ENCODE measurements around the gene ZMYND10. TPM values are rescaled to one million over a fixed set of nuclear protein-coding genes. Genes with fewer than 3 reads are reported as not detected.

Gene ZMYND10
- total and polyA plus RNA-seq, 9 of the 15 experiments (the other 6 are each of a cell fraction or from before 2014, with no cell fraction given): 0.20 to 2.8 (median 0.70) TPM

DNA sequence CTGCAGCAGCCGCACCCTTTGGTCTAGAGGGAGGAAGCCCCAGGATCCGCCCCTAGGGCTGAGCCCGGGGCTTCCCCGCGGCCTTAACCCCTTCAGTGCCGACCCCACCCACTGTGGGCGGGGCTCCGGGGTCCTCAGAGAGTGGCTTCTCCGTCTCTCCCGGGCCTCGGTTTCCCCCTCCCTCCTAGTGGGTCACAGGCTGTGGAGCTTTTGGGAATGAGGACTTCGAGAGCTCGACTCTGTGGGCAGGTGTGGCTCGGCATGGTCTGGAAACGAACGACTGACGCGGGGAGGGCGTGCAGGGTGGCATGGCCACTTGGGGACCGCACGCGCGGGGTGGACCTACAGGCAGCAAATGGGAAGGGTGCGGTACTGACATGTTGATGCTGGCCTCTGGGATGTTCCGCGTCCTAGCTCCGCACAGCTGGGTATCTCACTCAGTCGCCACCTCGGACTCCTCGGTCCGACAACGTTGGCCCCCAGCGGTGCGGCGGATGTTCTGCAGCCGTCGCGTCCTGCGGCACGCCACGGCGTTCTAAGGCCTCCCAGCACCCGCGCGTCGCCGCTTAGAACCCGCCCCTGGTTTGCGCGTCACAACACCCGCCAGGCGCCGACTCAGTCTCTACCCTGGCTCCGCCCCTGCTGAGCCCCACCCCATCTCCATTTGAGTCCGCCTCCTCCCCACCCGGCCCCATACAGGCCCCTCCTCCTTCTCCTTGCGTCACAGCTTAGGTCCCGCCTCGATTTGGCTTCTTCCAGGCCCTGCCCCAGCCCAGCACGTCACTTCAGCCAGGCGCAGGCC lies 46.5 kb downstream of the ZMYND10 start, which contains the start of the genes HYAL3 and NAA80 (continued):
- TF ChIP-seq ZNF586 (CRISPR knock-in tag; conservative IDR thresholded peaks at IDR 0.05) (no peak), PRPF4 (IDR thresholded peaks at IDR 0.05; ENCODE audit: insufficient read depth, low read depth, low read length, poor library complexity, severe bottlenecking) (no peak), ZSCAN32 (CRISPR knock-in tag; IDR thresholded peaks at IDR 0.05) (no peak), ZNF57 (CRISPR knock-in tag; IDR thresholded peaks at IDR 0.05) (no peak), AFF1 (IDR thresholded peaks at IDR 0.05; ENCODE audit: low read depth in 1 of 2, partially characterized antibody in 2 of 2) (peak in 1 of 2 experiments; percentile 52), POLR2G (IDR thresholded peaks at IDR 0.05; ENCODE audit: low read depth, low read length) (peak; percentile 88), PHF8 (IDR thresholded peaks at IDR 0.05; ENCODE audit: borderline replicate concordance, low read length) (peak; percentile 75; the same call in 1 of the 2 replicates), CTBP1 (IDR thresholded peaks at IDR 0.05; ENCODE audit: borderline replicate concordance) (peak; percentile 64), KDM1A (IDR thresholded peaks at IDR 0.05) (no peak), RBM22 (IDR thresholded peaks at IDR 0.05; ENCODE audit: low read depth, low read length, poor library complexity, severe bottlenecking) (no peak), DACH1 (IDR thresholded peaks at IDR 0.05; ENCODE audit: partially characterized antibody) (peak; percentile 35), ZNF174 (CRISPR knock-in tag; IDR thresholded peaks at IDR 0.05) (no peak), L3MBTL2 (IDR thresholded peaks at IDR 0.05) (peak; percentile 42; the same call in 1 of the 2 replicates), TOE1 (IDR thresholded peaks at IDR 0.05; ENCODE audit: borderline replicate concordance) (0 out of 2 replicates have a peak, but pooled peaks have one; percentile 40), TOE1 (CRISPR knock-in tag; IDR thresholded peaks at IDR 0.05; ENCODE audit: borderline replicate concordance, low read depth) (no peak), ZNF311 (CRISPR knock-in tag; IDR thresholded peaks at IDR 0.05) (no peak), E2F4 (CRISPR knock-in tag; IDR thresholded peaks at IDR 0.05; ENCODE audit: low read depth) (0 out of 2 replicates have a peak, but pooled peaks have one; percentile 41), ZBTB9 (CRISPR knock-in tag; IDR thresholded peaks at IDR 0.05) (peak; percentile 62), MEIS2 (IDR thresholded peaks at IDR 0.05; ENCODE audit: partially characterized antibody) (no peak)
- TF ChIP-seq, protein P1, sequence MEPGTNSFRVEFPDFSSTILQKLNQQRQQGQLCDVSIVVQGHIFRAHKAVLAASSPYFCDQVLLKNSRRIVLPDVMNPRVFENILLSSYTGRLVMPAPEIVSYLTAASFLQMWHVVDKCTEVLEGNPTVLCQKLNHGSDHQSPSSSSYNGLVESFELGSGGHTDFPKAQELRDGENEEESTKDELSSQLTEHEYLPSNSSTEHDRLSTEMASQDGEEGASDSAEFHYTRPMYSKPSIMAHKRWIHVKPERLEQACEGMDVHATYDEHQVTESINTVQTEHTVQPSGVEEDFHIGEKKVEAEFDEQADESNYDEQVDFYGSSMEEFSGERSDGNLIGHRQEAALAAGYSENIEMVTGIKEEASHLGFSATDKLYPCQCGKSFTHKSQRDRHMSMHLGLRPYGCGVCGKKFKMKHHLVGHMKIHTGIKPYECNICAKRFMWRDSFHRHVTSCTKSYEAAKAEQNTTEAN (CRISPR knock-in tag; IDR thresholded peaks at IDR 0.05): 0 out of 2 replicates have a peak, but pooled peaks have one; percentile 57

Data from K562 (cell line).